SK-N-MC (cell line): ENCODE data around the gene GSG1L.

ENCODE experiments used
- EZH2 ChIP-seq: fragments of 200-600 bp; sonication (generic); IDR thresholded peaks from one replicate; pipeline ENCODE4 v1.6.1; 2017; ENCODE audit warnings: antibody characterized with exemption
- FOXP2 ChIP-seq: optimal IDR thresholded peaks from 2 replicates; pipeline ENCODE3; 2011; ENCODE audit warnings: mild to moderate bottlenecking, moderate library complexity; ENCODE audit not compliant: insufficient read depth; ENCODE audit errors: extremely low read length, control extremely low read depth
- POLR2AphosphoS5 ChIP-seq: IDR thresholded peaks from 2 replicates; pipeline ENCODE4 v1.6.1; 2012; ENCODE audit warnings: mild to moderate bottlenecking, low read depth, low read length, borderline replicate concordance

GRCh38 chr16:28011223-28011622 is 52.3 kb downstream of the GSG1L start:
- no peak for TF ChIP-seq POLR2AphosphoS5
- no peak for TF ChIP-seq EZH2
- TF ChIP-seq FOXP2: no peak
